SU-DHL-6 (cell line): ENCODE data around the gene ACSL6.

ENCODE experiments used
- CTCF ChIP-seq: fragments of 200-600 bp; sonication (generic); IDR thresholded peaks from one replicate; pipeline ENCODE4 v1.5.1; 2017; ENCODE audit warnings: antibody characterized with exemption, mild to moderate bottlenecking, low read length, moderate library complexity; ENCODE audit not compliant: insufficient read depth, poor library complexity, severe bottlenecking
- EZH2phosphoT487 ChIP-seq: fragments of 200-600 bp; sonication (generic), shearing (Covaris generic); conservative IDR thresholded peaks from 2 replicates; pipeline ENCODE4 v1.6.1; 2018; ENCODE audit warnings: mild to moderate bottlenecking, antibody characterized with exemption, low read length, moderate library complexity, mixed read lengths

GRCh38 chr5:132049093-132049492, 37.6 kb upstream of the ACSL6 start:
- no peak for TF ChIP-seq CTCF
- no peak for TF ChIP-seq EZH2phosphoT487
